ENCODE results near the gene PNCK.

GRCh38 chrX:153623310-153624029 is 50.1 kb downstream of the PNCK start:
- TF ChIP-seq CTCF (IDR thresholded peaks at IDR 0.05) (no peak), POLR2A (IDR thresholded peaks at IDR 0.05) (no peak)

Data from body of pancreas (tissue), 4 donors.